Measurements from ENCODE around the gene CNTNAP1.

The CNTNAP1 gene

DNA sequence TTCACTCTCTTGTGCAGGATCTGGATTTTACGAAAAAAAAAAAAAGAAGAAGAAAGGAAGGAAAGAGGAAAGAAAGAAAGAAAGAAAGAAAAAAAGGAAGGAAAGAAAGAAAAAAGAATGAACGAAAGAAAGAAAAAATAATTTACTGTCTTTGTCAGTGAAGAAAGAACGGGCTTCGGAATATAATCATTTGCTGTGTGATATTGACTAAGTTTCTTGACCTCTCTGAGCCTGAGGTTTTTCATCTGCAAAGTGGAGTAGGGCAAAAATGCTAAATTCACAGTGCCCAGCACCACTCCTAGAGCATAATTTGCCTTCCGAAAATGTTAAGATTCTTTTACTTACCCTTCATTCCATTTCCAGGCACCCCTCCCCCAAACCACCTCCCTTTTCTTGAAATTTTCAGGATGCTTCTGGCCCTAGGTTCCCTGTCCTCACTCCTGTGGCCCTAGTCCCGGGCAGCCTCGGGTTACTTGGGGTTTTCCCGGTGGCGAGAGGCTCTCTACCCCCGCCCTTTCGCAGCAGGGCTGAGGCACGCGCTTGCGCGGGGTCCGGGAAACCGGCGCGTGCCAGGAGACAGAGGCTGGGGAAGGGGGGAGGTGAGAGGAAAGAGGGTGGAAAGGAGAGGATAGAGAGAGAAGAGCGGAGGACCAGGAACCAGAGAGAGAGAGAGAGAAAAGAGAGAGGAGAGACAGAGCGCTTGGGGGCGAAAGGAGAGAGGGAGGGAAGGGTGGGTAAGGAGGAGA, at the start of gene CNTNAP1:
CNTNAP1 (plus strand) TSS at position 556 of the 746 bp plus-strand sequence. CDS start 299 bp downstream, outside the sequence.
- H3K4me3 ChIP-seq (ENCODE audit: severe bottlenecking) = peak within 1 kb of the TSS; percentile 32
- H3K27ac ChIP-seq (ENCODE audit: poor library complexity, severe bottlenecking) = peak within 1 kb of the TSS; percentile 11
- no peaks in the 10 kb centered on the region for H3K36me3 ChIP-seq (ENCODE audit: low read depth)
- DNase-seq (ENCODE audit: low spot score) (no peak), ATAC-seq (ENCODE audit: low read depth) (peak; percentile 5; the same call in 1 of the 3 replicates)
- TF ChIP-seq, protein P1, sequence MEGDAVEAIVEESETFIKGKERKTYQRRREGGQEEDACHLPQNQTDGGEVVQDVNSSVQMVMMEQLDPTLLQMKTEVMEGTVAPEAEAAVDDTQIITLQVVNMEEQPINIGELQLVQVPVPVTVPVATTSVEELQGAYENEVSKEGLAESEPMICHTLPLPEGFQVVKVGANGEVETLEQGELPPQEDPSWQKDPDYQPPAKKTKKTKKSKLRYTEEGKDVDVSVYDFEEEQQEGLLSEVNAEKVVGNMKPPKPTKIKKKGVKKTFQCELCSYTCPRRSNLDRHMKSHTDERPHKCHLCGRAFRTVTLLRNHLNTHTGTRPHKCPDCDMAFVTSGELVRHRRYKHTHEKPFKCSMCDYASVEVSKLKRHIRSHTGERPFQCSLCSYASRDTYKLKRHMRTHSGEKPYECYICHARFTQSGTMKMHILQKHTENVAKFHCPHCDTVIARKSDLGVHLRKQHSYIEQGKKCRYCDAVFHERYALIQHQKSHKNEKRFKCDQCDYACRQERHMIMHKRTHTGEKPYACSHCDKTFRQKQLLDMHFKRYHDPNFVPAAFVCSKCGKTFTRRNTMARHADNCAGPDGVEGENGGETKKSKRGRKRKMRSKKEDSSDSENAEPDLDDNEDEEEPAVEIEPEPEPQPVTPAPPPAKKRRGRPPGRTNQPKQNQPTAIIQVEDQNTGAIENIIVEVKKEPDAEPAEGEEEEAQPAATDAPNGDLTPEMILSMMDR (IDR thresholded peaks at IDR 0.05; ENCODE audit: poor library complexity, severe bottlenecking) = no peak
- H3K9me3 ChIP-seq (ENCODE audit: severe bottlenecking) = no peaks in the 10 kb centered on the region
- no peaks in the 10 kb centered on the region for H3K27me3 ChIP-seq (ENCODE audit: insufficient read depth, poor library complexity, severe bottlenecking)
- H3K4me1 ChIP-seq (ENCODE audit: insufficient read depth, poor library complexity, severe bottlenecking) = peaks cover 12% of the 10 kb centered on the region

DNA sequence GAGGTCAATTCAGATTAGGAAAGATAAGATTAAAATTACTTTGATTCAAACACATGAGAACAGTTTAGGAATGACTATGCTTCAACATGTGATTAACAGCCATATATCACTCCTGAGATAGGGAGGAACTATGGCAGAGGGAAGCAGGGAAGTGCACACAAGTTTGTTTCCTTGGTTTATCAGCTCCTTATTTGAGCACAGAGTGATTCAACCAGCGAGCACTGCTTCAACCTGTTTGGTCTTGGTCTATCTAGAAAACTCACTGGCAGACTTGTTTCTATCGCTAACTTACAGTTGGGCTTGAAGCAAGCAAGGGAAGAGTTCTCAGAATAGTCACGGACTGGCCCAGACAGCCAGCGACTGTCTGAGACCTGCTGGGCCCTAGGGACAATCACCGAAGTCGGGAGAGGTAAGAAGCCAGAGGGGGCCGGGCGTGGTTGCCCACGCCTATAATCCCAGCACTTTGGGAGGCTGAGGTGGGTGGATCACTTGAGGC, 49.3 kb upstream of the CNTNAP1 start:
- no peak for ATAC-seq (ENCODE audit: low read depth)
- H3K36me3 ChIP-seq (ENCODE audit: low read depth) = no peaks in the 10 kb centered on the region
- no peak for DNase-seq (ENCODE audit: low spot score)

DNA sequence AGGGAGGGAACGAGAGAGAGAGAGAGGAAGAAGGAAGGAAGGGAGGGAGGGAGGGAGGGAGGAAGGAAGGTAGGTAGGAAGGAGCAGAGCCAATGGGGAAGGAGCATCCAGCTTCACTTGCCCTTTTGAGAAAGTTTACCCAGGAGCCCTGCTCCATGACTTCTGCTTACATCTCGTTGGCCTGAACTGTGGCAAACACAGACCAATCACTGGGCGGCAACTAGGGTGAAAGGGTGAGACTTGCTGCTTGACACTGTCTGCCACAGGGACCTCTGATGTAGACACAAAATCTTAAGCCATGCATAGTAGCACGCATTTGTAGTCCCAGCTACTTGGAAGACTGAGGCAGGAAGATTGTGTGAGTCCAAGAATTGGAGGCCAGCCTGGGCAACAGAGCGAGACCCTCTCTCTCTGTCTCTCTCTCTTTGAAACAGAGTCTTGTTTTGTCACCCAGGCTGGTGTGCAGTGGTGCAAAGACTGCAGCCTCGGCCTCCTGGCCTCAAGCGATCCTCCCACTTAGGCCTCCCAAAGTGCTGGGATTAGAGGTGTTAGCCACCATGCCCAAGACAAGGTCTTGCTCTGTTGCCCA, 42.7 kb upstream of the CNTNAP1 start:
- no peaks in the 10 kb centered on the region for H3K36me3 ChIP-seq (ENCODE audit: low read depth)
- ATAC-seq (ENCODE audit: low read depth) = no peak
- TF ChIP-seq, protein P1 (IDR thresholded peaks at IDR 0.05; ENCODE audit: poor library complexity, severe bottlenecking) = no peak
- H3K4me1 ChIP-seq (ENCODE audit: insufficient read depth, poor library complexity, severe bottlenecking) = no peaks in the 10 kb centered on the region
- H3K27ac ChIP-seq (ENCODE audit: poor library complexity, severe bottlenecking) = no peak overlapping the region
- no peaks in the 10 kb centered on the region for H3K27me3 ChIP-seq (ENCODE audit: insufficient read depth, poor library complexity, severe bottlenecking)
- peaks cover 2% of the 10 kb centered on the region for H3K9me3 ChIP-seq (ENCODE audit: severe bottlenecking)
- H3K4me3 ChIP-seq (ENCODE audit: severe bottlenecking) = no peak overlapping the region
- no peak for DNase-seq (ENCODE audit: low spot score)

More for the DNA sequence above, 49.3 kb upstream of the CNTNAP1 start:
- no peak overlapping the region for H3K4me3 ChIP-seq (ENCODE audit: severe bottlenecking)
- H3K4me1 ChIP-seq (ENCODE audit: insufficient read depth, poor library complexity, severe bottlenecking) = peaks cover 14% of the 10 kb centered on the region
- no peak overlapping the region for H3K27ac ChIP-seq (ENCODE audit: poor library complexity, severe bottlenecking)
- peaks cover 2% of the 10 kb centered on the region for H3K9me3 ChIP-seq (ENCODE audit: severe bottlenecking)
- no peaks in the 10 kb centered on the region for H3K27me3 ChIP-seq (ENCODE audit: insufficient read depth, poor library complexity, severe bottlenecking)
- TF ChIP-seq, protein P1 (IDR thresholded peaks at IDR 0.05; ENCODE audit: poor library complexity, severe bottlenecking) = no peak

DNA sequence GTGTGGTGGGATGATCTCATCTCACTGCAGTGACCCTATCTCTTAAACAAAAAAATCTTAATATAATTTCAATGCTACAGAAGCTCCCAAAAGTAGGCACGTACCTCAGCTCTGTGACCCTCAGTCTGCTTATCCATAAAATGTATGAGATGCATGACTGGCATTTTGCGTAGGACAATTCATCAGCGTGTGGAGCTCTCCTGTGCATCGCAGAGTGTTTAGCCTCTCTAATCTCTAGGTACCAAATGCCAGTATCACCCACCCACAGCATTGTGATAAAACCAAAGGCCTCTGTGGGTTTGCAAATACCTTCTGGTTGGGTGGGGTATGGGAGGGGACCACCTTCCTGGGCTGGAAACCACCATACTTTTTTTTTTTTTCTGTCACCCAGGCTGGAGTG, 42.2 kb upstream of the CNTNAP1 start:
- DNase-seq (ENCODE audit: low spot score) = no peak
- H3K4me1 ChIP-seq (ENCODE audit: insufficient read depth, poor library complexity, severe bottlenecking) = no peaks in the 10 kb centered on the region
- no peak overlapping the region for H3K27ac ChIP-seq (ENCODE audit: poor library complexity, severe bottlenecking)
- no peak overlapping the region for H3K4me3 ChIP-seq (ENCODE audit: severe bottlenecking)
- no peak for ATAC-seq (ENCODE audit: low read depth)
- H3K27me3 ChIP-seq (ENCODE audit: insufficient read depth, poor library complexity, severe bottlenecking) = no peaks in the 10 kb centered on the region
- TF ChIP-seq, protein P1 (IDR thresholded peaks at IDR 0.05; ENCODE audit: poor library complexity, severe bottlenecking) = no peak
- no peaks in the 10 kb centered on the region for H3K36me3 ChIP-seq (ENCODE audit: low read depth)
- peaks cover 2% of the 10 kb centered on the region for H3K9me3 ChIP-seq (ENCODE audit: severe bottlenecking)

Data from RWPE2 (cell line).